WTC11 (cell line): ENCODE measurements around the gene MEGF6. TPM values are rescaled to one million over a fixed set of nuclear protein-coding genes. Genes with fewer than 3 reads are reported as not detected.

Experiments
- ATAC-seq: fragments of 200-7000 bp; cut with Tn5 transposase; 2 replicates; pipeline ENCODE4 v1.10.0; 2021; ENCODE audit warnings: mild to moderate bottlenecking, moderate library complexity
- CTCF ChIA-PET: fragments of 300-600 bp; sonication (Branson Sonifier 250); formaldehyde crosslinking; loops from one replicate; lab custom pipeline; 2021; ENCODE audit warnings: antibody characterized with exemption; lab: Charles Lee
- POLR2A ChIA-PET: fragments of 350-600 bp; sonication (Branson Sonifier 250); formaldehyde crosslinking; loops from one replicate; lab custom pipeline; 2021; ENCODE audit warnings: antibody characterized with exemption; lab: Charles Lee
- DNase-seq: peaks from one replicate; pipeline ENCODE4 v3.0.0; 2021; ENCODE audit warnings: low spot score
- H3K27ac Mint-ChIP-seq: 2 replicates; pipeline ENCODE4 v1.8.0; 2021; ENCODE audit warnings: mixed read lengths
- H3K27me3 Mint-ChIP-seq: 2 replicates; pipeline ENCODE4 v1.8.0; 2021; ENCODE audit warnings: low read depth, mild to moderate bottlenecking, moderate library complexity, mixed read lengths
- H3K36me3 Mint-ChIP-seq: 2 replicates; pipeline ENCODE4 v1.8.0; 2021; ENCODE audit warnings: mixed read lengths
- H3K4me1 Mint-ChIP-seq: 2 replicates; pipeline ENCODE4 v1.8.0; 2022; ENCODE audit warnings: mixed read lengths
- H3K4me3 Mint-ChIP-seq: 2 replicates; pipeline ENCODE4 v1.8.0; 2021; ENCODE audit warnings: mild to moderate bottlenecking, moderate library complexity, mixed read lengths
- H3K9me3 Mint-ChIP-seq: 2 replicates; pipeline ENCODE4 v1.8.0; 2021; ENCODE audit warnings: mixed read lengths
- ARID4B ChIP-seq: sonication (generic); formaldehyde crosslinking; IDR thresholded peaks from 2 replicates; pipeline ENCODE4 v1.8.0; 2023; ENCODE audit warnings: missing genetic modification reagents, mild to moderate bottlenecking, borderline replicate concordance
- ELF4 ChIP-seq: sonication (generic); formaldehyde crosslinking; IDR thresholded peaks from 2 replicates; pipeline ENCODE4 v1.8.1; 2022; ENCODE audit warnings: low read depth, mild to moderate bottlenecking, moderate library complexity, missing genetic modification reagents
- FOXK1 ChIP-seq: sonication (generic); formaldehyde crosslinking; IDR thresholded peaks from 2 replicates; pipeline ENCODE4 v1.8.0; 2022; ENCODE audit warnings: mild to moderate bottlenecking, moderate library complexity, missing genetic modification reagents
- GTF2I ChIP-seq: fragments of 250-450 bp; sonication (Bioruptor Pico); conservative IDR thresholded peaks from 2 replicates; pipeline ENCODE4 v1.4.0; 2021; ENCODE audit warnings: mild to moderate bottlenecking
- HMGA2 ChIP-seq: fragments of 250-450 bp; sonication (Bioruptor Pico); IDR thresholded peaks from 2 replicates; pipeline ENCODE4 v1.4.0; 2021; ENCODE audit warnings: mild to moderate bottlenecking, moderate library complexity
- HMGXB4 ChIP-seq: sonication (generic); formaldehyde crosslinking; IDR thresholded peaks from 2 replicates; pipeline ENCODE4 v1.8.1; 2023; ENCODE audit warnings: mild to moderate bottlenecking, moderate library complexity, missing genetic modification reagents
- JAZF1 ChIP-seq: fragments of 250-450 bp; sonication (Bioruptor Pico); IDR thresholded peaks from 2 replicates; pipeline ENCODE4 v1.9.0; 2021; ENCODE audit warnings: moderate library complexity, mild to moderate bottlenecking, inconsistent platforms
- JUN ChIP-seq: sonication (generic); formaldehyde crosslinking; IDR thresholded peaks from 2 replicates; pipeline ENCODE4 v1.8.0; 2023; ENCODE audit warnings: mild to moderate bottlenecking, missing genetic modification reagents
- NFE2L1 ChIP-seq: sonication (generic); formaldehyde crosslinking; IDR thresholded peaks from 2 replicates; pipeline ENCODE4 v1.8.1; 2023; ENCODE audit warnings: missing genetic modification reagents
- NR2C2 ChIP-seq: sonication (generic); formaldehyde crosslinking; IDR thresholded peaks from 2 replicates; pipeline ENCODE4 v1.8.0; 2022; ENCODE audit warnings: mild to moderate bottlenecking, missing genetic modification reagents
- SMAD3 ChIP-seq: sonication (generic); formaldehyde crosslinking; IDR thresholded peaks from 2 replicates; pipeline ENCODE4 v1.8.0; 2022; ENCODE audit warnings: missing genetic modification reagents, mild to moderate bottlenecking, borderline replicate concordance
- TEAD1 ChIP-seq: sonication (generic); formaldehyde crosslinking; IDR thresholded peaks from 2 replicates; pipeline ENCODE4 v1.8.0; 2022; ENCODE audit warnings: mild to moderate bottlenecking, missing genetic modification reagents
- ZNF138 ChIP-seq: sonication (generic); formaldehyde crosslinking; conservative IDR thresholded peaks from 2 replicates; pipeline ENCODE4 v1.8.1; 2022; ENCODE audit warnings: mild to moderate bottlenecking, moderate library complexity, missing genetic modification reagents
- ZNF219 ChIP-seq: sonication (generic); formaldehyde crosslinking; IDR thresholded peaks from 2 replicates; pipeline ENCODE4 v1.8.0; 2023; ENCODE audit warnings: missing genetic modification reagents, mild to moderate bottlenecking, borderline replicate concordance
- ZNF281 ChIP-seq: sonication (generic); formaldehyde crosslinking; IDR thresholded peaks from 2 replicates; pipeline ENCODE4 v1.8.0; 2023; ENCODE audit warnings: mild to moderate bottlenecking, missing genetic modification reagents
- total RNA-seq: library from RNA; stranded (reverse); gene quantifications from 3 replicates; pipeline ENCODE4 v1.2.3, GENCODE V29; 2021
- TF ChIP-seq, protein P1 (sequence below): sonication (generic); formaldehyde crosslinking; IDR thresholded peaks from 2 replicates; pipeline ENCODE4 v1.8.1; 2022; ENCODE audit warnings: low read depth, mild to moderate bottlenecking, moderate library complexity, missing genetic modification reagents, borderline replicate concordance
- TF ChIP-seq, protein P2 (sequence below): sonication (generic); formaldehyde crosslinking; IDR thresholded peaks from 2 replicates; pipeline ENCODE4 v1.8.1; 2022; ENCODE audit warnings: low read depth, missing genetic modification reagents, borderline replicate concordance
- TF ChIP-seq, protein P3 (sequence below): sonication (generic); formaldehyde crosslinking; IDR thresholded peaks from 2 replicates; pipeline ENCODE4 v1.8.1; 2022; ENCODE audit warnings: missing genetic modification reagents, borderline replicate concordance
- TF ChIP-seq, protein P4 (sequence below): fragments of 250-450 bp; sonication (Bioruptor Pico); IDR thresholded peaks from 2 replicates; pipeline ENCODE4 v2.1.2; 2022; ENCODE audit warnings: mild to moderate bottlenecking, moderate library complexity

MEGF6 gene
- total RNA-seq, 1 experiment from 2014 or later: 24.9 TPM

GRCh38 chr1:3472906-3473305 lies 138.4 kb downstream of the MEGF6 start:
- no peaks in the 10 kb centered on the region for H3K27me3 Mint-ChIP-seq
- H3K4me1 Mint-ChIP-seq: peaks cover 17% of the 10 kb centered on the region
- ChIA-PET POLR2A (no interaction called here), CTCF (interaction anchor here (2.0 to 4.1 kb wide), 5 partner anchors 10 to 146 kb away, joined by 17 to 165 read pairs (median 19); partner anchors contain the start of gene ARHGEF16)
- TF ChIP-seq JAZF1 (no peak), HMGA2 (no peak), JUN (CRISPR knock-in tag) (no peak), ZNF219 (CRISPR knock-in tag) (no peak), ELF4 (no peak), NR2C2 (no peak), HMGXB4 (no peak), GTF2I (no peak), ZNF281 (CRISPR knock-in tag) (no peak), ZNF138 (CRISPR knock-in tag) (no peak), SMAD3 (no peak), FOXK1 (CRISPR knock-in tag) (no peak), ARID4B (no peak), TEAD1 (CRISPR knock-in tag) (no peak), NFE2L1 (CRISPR knock-in tag) (no peak)
- TF ChIP-seq, protein P1, sequence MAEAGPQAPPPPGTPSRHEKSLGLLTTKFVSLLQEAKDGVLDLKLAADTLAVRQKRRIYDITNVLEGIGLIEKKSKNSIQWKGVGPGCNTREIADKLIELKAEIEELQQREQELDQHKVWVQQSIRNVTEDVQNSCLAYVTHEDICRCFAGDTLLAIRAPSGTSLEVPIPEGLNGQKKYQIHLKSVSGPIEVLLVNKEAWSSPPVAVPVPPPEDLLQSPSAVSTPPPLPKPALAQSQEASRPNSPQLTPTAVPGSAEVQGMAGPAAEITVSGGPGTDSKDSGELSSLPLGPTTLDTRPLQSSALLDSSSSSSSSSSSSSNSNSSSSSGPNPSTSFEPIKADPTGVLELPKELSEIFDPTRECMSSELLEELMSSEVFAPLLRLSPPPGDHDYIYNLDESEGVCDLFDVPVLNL (CRISPR knock-in tag): no peak
- TF ChIP-seq, protein P2, sequence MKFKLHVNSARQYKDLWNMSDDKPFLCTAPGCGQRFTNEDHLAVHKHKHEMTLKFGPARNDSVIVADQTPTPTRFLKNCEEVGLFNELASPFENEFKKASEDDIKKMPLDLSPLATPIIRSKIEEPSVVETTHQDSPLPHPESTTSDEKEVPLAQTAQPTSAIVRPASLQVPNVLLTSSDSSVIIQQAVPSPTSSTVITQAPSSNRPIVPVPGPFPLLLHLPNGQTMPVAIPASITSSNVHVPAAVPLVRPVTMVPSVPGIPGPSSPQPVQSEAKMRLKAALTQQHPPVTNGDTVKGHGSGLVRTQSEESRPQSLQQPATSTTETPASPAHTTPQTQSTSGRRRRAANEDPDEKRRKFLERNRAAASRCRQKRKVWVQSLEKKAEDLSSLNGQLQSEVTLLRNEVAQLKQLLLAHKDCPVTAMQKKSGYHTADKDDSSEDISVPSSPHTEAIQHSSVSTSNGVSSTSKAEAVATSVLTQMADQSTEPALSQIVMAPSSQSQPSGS (CRISPR knock-in tag): no peak
- TF ChIP-seq, protein P3, sequence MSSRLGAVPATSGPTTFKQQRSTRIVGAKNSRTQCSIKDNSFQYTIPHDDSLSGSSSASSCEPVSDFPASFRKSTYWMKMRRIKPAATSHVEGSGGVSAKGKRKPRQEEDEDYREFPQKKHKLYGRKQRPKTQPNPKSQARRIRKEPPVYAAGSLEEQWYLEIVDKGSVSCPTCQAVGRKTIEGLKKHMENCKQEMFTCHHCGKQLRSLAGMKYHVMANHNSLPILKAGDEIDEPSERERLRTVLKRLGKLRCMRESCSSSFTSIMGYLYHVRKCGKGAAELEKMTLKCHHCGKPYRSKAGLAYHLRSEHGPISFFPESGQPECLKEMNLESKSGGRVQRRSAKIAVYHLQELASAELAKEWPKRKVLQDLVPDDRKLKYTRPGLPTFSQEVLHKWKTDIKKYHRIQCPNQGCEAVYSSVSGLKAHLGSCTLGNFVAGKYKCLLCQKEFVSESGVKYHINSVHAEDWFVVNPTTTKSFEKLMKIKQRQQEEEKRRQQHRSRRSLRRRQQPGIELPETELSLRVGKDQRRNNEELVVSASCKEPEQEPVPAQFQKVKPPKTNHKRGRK: no peak
- TF ChIP-seq, protein P4, sequence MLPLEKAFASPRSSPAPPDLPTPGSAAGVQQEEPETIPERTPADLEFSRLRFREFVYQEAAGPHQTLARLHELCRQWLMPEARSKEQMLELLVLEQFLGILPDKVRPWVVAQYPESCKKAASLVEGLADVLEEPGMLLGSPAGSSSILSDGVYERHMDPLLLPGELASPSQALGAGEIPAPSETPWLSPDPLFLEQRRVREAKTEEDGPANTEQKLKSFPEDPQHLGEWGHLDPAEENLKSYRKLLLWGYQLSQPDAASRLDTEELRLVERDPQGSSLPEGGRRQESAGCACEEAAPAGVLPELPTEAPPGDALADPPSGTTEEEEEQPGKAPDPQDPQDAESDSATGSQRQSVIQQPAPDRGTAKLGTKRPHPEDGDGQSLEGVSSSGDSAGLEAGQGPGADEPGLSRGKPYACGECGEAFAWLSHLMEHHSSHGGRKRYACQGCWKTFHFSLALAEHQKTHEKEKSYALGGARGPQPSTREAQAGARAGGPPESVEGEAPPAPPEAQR (CRISPR knock-in tag): no peak
- H3K27ac Mint-ChIP-seq: no peak overlapping the region
- no peak for DNase-seq
- no peak for ATAC-seq
- H3K9me3 Mint-ChIP-seq: no peaks in the 10 kb centered on the region
- no peak overlapping the region for H3K4me3 Mint-ChIP-seq
- peaks cover 11% of the 10 kb centered on the region; the same call in 1 of the 2 replicates for H3K36me3 Mint-ChIP-seq
